Anterior cingulate cortex (tissue), 58 donors: Measurements from ENCODE around the gene PTP4A1.
"Not testable (repeated sequence)": the region's sequence is repeated elsewhere in the genome, so short reads cannot be mapped to it uniquely, and the experiment has no call there.

Experiments
- DNase-seq, 58 donors: peaks; one replicate each; lab custom pipeline; 2025; lab: John Stamatoyannopoulos, UW

PTP4A1 gene

GRCh38 chr6:63572044-63572746 lies at the start of gene PTP4A1, which contains the start of gene LOC128125822:
Gene PTP4A1, plus strand, starts transcription at chr6:63572480. Its CDS starts 4,401 bp downstream, at chr6:63576881.
Gene LOC128125822, plus strand, starts transcription at chr6:63572480.
- peak; percentile 54 to 99 (median 98) for DNase-seq

- not testable (repeated sequence) for DNase-seq
These were observed 49.4 kb upstream of the PTP4A1 start for GRCh38 chr6:63522911-63523287.

GRCh38 chr6:63523630-63524029 lies 48.6 kb upstream of the PTP4A1 start:
- no peak for DNase-seq

GRCh38 chr6:63525186-63525878 lies 46.9 kb upstream of the PTP4A1 start:
- no peak for DNase-seq

GRCh38 chr6:63526931-63527330 lies 45.3 kb upstream of the PTP4A1 start:
- DNase-seq, result no peak

GRCh38 chr6:63527658-63528514 lies 44.4 kb upstream of the PTP4A1 start:
- no peak for DNase-seq

GRCh38 chr6:63529498-63529897 lies 42.8 kb upstream of the PTP4A1 start:
- no peak for DNase-seq

- DNase-seq, result no peak
These were observed 42.1 kb upstream of the PTP4A1 start for GRCh38 chr6:63530182-63530581.

GRCh38 chr6:63530991-63531390 lies 41.3 kb upstream of the PTP4A1 start:
- no peak for DNase-seq

- DNase-seq, result no peak
These were observed 39.3 kb upstream of the PTP4A1 start for GRCh38 chr6:63533026-63533425.

- DNase-seq, result no peak
These were observed 38.3 kb upstream of the PTP4A1 start for GRCh38 chr6:63533952-63534351.

- DNase-seq, result no peak
These were observed 34.9 kb upstream of the PTP4A1 start for GRCh38 chr6:63537201-63537958.

- DNase-seq, result no peak
These were observed 34.4 kb upstream of the PTP4A1 start for GRCh38 chr6:63537959-63538300.

GRCh38 chr6:63538550-63538949 lies 33.7 kb upstream of the PTP4A1 start:
- DNase-seq, result no peak

- no peak for DNase-seq
These were observed 29.3 kb upstream of the PTP4A1 start for GRCh38 chr6:63543001-63543400.

GRCh38 chr6:63543982-63544381 lies 28.3 kb upstream of the PTP4A1 start:
- no peak for DNase-seq

- DNase-seq, result no peak
These were observed 26.0 kb upstream of the PTP4A1 start for GRCh38 chr6:63546236-63546635.

- no peak for DNase-seq
These were observed 25.6 kb upstream of the PTP4A1 start for GRCh38 chr6:63546697-63547096.

GRCh38 chr6:63549076-63549475 lies 23.2 kb upstream of the PTP4A1 start:
- no peak for DNase-seq

GRCh38 chr6:63553208-63553607 lies 19.1 kb upstream of the PTP4A1 start:
- DNase-seq, result no peak

GRCh38 chr6:63553900-63554299 lies 18.4 kb upstream of the PTP4A1 start:
- DNase-seq, result no peak
